ENCODE results near the gene C1orf159.

C1orf159 gene

DNA sequence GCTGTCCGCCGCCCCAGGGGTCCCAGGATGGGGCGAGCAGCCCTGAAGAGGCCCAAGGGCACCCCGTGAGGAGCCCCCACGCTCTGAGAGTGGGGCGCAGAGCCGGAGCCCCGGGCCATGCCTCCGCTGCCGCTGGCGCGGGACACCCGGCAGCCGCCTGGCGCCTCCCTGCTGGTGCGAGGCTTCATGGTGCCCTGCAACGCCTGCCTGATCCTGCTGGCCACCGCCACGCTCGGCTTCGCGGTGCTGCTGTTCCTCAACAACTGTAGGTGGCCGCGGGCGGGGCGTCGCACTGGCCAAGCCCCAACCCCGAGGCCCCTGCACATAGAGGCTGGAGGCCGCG lies 81.5 kb downstream of the C1orf159 start:
- no peaks in the 10 kb centered on the region for H3K27me3 ChIP-seq (ENCODE audit: insufficient read depth, low read depth, severe bottlenecking)
- H3K27ac ChIP-seq, result no peak overlapping the region
- DNase-seq, result no peak

DNA sequence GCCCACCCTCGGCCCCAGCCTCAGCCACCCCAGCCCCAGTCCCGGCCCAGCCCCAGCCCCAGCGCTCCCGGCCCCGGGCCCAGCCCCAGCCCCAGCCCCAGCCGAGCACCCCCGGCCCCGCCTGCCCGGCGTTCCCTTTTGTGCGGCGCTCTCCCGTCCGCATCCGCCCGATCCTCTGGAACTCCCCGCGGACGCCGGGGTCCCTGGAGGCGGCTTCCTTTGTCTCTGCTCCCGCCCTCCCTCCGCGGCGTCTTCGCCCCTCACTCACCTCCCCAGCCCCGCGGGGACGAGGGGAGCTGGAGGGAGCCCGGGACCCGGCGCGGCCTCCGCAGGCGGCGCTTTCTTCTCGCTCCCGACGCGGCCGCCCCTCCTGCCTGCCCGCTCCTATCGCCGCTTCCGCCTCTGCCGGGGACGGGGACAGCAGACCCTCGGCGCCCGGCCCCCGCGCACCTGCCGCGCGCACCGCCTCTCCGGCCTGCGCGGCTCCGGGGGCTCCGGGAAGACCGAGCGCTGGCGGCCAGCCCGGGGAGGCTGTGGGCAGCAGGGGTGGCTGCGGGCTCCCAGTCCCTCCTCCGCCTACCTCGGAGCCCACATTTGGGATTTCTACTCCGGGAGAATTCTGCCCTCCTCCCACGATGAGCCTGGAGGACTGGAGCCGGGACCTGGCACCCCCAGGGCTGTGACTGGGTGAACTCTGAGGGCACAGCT lies 82.0 kb downstream of the C1orf159 start:
- Histone ChIP-seq H3K9me3 (ENCODE audit: severe bottlenecking) (no peaks in the 10 kb centered on the region), H3K27ac (no peak overlapping the region), H3K36me3 (peaks cover 24% of the 10 kb centered on the region), H3K4me3 (ENCODE audit: low read depth, low read length) (no peak overlapping the region), H3K27me3 (ENCODE audit: insufficient read depth, low read depth, severe bottlenecking) (no peaks in the 10 kb centered on the region)
- DNase-seq, result no peak
- TF ChIP-seq, protein P1, sequence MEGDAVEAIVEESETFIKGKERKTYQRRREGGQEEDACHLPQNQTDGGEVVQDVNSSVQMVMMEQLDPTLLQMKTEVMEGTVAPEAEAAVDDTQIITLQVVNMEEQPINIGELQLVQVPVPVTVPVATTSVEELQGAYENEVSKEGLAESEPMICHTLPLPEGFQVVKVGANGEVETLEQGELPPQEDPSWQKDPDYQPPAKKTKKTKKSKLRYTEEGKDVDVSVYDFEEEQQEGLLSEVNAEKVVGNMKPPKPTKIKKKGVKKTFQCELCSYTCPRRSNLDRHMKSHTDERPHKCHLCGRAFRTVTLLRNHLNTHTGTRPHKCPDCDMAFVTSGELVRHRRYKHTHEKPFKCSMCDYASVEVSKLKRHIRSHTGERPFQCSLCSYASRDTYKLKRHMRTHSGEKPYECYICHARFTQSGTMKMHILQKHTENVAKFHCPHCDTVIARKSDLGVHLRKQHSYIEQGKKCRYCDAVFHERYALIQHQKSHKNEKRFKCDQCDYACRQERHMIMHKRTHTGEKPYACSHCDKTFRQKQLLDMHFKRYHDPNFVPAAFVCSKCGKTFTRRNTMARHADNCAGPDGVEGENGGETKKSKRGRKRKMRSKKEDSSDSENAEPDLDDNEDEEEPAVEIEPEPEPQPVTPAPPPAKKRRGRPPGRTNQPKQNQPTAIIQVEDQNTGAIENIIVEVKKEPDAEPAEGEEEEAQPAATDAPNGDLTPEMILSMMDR (IDR thresholded peaks at IDR 0.05; ENCODE audit: low read depth, low read length), result no peak

More for the DNA sequence above, 81.5 kb downstream of the C1orf159 start:
- Histone ChIP-seq H3K9me3 (ENCODE audit: severe bottlenecking) (no peaks in the 10 kb centered on the region), H3K36me3 (peaks cover 24% of the 10 kb centered on the region), H3K4me3 (ENCODE audit: low read depth, low read length) (no peak overlapping the region)
- TF ChIP-seq, protein P1 (IDR thresholded peaks at IDR 0.05; ENCODE audit: low read depth, low read length), result no peak

DNA sequence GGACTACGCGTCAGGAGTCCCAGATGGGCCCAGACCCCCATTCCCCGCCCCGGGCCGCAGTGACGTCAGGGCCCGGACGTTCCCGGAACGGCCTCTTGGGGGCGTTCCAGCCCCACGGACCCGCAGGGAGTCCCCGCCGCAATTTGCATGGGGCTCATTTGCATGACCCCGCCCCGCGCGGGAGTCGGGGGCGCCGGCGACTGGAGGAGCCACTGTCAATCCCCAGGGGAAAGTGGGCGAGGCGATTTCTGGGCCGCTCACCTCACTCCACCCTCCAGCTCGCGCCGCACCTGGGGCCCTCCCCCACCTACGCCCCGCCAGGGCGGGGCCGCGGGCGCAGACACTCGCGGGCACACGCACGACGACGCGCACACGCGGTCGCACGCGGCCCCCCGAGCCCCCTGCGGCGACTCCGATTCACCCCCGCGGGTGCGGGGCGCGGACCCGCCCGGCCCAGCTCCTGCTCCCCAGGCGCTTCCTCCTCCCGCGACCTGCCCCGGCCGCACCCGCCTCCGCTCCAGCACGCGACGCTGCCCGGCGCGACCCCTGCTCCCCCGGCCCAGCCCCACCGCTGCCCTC lies 82.8 kb downstream of the C1orf159 start:
- Histone ChIP-seq H3K36me3 (peaks cover 19% of the 10 kb centered on the region), H3K27me3 (ENCODE audit: insufficient read depth, low read depth, severe bottlenecking) (no peaks in the 10 kb centered on the region), H3K4me3 (ENCODE audit: low read depth, low read length) (peak overlapping the region; percentile 47), H3K27ac (peak overlapping the region; percentile 96), H3K9me3 (ENCODE audit: severe bottlenecking) (no peaks in the 10 kb centered on the region)
- TF ChIP-seq, protein P1 (IDR thresholded peaks at IDR 0.05; ENCODE audit: low read depth, low read length), result peak; percentile 76
- DNase-seq, result peak; percentile 98

DNA sequence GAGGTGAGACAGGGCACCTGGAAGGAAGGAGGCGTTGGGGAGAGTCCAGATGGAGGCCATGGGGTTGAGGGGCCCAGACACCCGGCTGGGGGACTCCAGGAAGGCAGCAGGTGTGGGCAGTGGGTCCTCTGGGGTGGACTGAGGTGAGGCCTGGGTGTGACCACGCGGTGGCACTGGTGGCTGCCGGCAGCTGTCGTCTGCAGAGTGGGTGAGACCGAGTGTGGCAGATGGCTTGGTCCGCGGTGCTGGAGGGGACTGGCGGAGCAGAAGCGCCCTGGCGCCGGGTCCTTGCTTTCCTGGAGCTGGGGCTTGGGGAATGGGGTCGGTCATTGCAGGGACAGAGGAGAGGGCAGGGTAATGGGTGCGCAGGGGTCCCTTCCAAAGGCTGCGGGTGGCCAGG lies 83.5 kb downstream of the C1orf159 start:
- peak overlapping the region; percentile 47 for H3K4me3 ChIP-seq (ENCODE audit: low read depth, low read length)
- peak; percentile 93 for DNase-seq
- TF ChIP-seq, protein P1 (IDR thresholded peaks at IDR 0.05; ENCODE audit: low read depth, low read length), result peak; percentile 80
- H3K27ac ChIP-seq, result peak overlapping the region; percentile 96
- no peaks in the 10 kb centered on the region for H3K9me3 ChIP-seq (ENCODE audit: severe bottlenecking)
- H3K36me3 ChIP-seq, result peaks cover 24% of the 10 kb centered on the region
- H3K27me3 ChIP-seq (ENCODE audit: insufficient read depth, low read depth, severe bottlenecking), result no peaks in the 10 kb centered on the region
